Measurements from ENCODE around the gene PRPF19.

DNA sequence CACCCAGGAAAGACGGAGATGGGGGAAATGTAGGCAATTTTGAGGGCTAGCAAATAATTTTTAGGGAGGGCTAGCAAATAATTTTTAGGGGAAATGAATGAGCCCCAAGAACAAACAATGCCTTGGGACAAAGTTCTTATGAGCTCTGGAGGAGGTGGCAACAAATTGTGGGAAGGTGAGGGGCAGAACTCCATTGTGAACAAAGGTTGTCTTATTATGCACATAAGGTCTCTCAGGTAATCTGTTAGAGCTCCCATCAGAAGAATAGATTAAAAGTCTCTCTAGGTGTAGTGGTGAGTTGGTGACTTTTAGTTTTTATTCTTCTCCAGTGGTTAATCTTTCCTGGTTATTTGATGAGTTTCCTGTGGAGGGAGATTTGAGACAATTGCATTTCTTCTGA is 2.4 kb upstream of the PRPF19 start:
- TF ChIP-seq EP300 (IDR thresholded peaks at IDR 0.05; ENCODE audit: borderline replicate concordance in 1 of 2, low read depth in 2 of 2, low read length in 2 of 2) (no peak), POLR2AphosphoS5 (IDR thresholded peaks at IDR 0.05; ENCODE audit: low read depth, low read length) (no peak), JUND (IDR thresholded peaks at IDR 0.05; ENCODE audit: low read length) (no peak), SRF (IDR thresholded peaks at IDR 0.05; ENCODE audit: low read depth, low read length) (no peak), NRF1 (IDR thresholded peaks at IDR 0.05; ENCODE audit: low read depth, low read length) (no peak), KDM4A (IDR thresholded peaks at IDR 0.05; ENCODE audit: low read depth, low read length, severe bottlenecking) (no peak)
- TF ChIP-seq, protein P1, sequence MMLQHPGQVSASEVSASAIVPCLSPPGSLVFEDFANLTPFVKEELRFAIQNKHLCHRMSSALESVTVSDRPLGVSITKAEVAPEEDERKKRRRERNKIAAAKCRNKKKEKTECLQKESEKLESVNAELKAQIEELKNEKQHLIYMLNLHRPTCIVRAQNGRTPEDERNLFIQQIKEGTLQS (IDR thresholded peaks at IDR 0.05; ENCODE audit: insufficient read depth, low read depth, low read length) = no peak
- TF ChIP-seq, protein P2, sequence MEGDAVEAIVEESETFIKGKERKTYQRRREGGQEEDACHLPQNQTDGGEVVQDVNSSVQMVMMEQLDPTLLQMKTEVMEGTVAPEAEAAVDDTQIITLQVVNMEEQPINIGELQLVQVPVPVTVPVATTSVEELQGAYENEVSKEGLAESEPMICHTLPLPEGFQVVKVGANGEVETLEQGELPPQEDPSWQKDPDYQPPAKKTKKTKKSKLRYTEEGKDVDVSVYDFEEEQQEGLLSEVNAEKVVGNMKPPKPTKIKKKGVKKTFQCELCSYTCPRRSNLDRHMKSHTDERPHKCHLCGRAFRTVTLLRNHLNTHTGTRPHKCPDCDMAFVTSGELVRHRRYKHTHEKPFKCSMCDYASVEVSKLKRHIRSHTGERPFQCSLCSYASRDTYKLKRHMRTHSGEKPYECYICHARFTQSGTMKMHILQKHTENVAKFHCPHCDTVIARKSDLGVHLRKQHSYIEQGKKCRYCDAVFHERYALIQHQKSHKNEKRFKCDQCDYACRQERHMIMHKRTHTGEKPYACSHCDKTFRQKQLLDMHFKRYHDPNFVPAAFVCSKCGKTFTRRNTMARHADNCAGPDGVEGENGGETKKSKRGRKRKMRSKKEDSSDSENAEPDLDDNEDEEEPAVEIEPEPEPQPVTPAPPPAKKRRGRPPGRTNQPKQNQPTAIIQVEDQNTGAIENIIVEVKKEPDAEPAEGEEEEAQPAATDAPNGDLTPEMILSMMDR (IDR thresholded peaks at IDR 0.05; ENCODE audit: control extremely low read depth in 1 of 3, insufficient read depth in 1 of 3, low read depth in 1 of 3, low read length in 3 of 3) = no peak
- TF ChIP-seq, protein P3, sequence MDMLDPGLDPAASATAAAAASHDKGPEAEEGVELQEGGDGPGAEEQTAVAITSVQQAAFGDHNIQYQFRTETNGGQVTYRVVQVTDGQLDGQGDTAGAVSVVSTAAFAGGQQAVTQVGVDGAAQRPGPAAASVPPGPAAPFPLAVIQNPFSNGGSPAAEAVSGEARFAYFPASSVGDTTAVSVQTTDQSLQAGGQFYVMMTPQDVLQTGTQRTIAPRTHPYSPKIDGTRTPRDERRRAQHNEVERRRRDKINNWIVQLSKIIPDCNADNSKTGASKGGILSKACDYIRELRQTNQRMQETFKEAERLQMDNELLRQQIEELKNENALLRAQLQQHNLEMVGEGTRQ (IDR thresholded peaks at IDR 0.05; ENCODE audit: low read length) = no peak
